Articular chondrocyte of knee joint (primary cell): ENCODE data around the gene C11orf54. TPM values are rescaled to one million over a fixed set of nuclear protein-coding genes. Genes with fewer than 3 reads are reported as not detected.
A peak's percentile ranks its signal among the peaks of the same experiment; 100 is the strongest.

ENCODE experiments used
- small RNA-seq: library from RNA; depleted of rRNA; stranded (forward); fragments of <200 nt; gene quantifications from one replicate; pipeline ENCODE3, GENCODE V24; 2012
- total RNA-seq: library from RNA; depleted of rRNA; stranded (reverse); fragments of >200 nt; gene quantifications from 2 replicates; pipeline ENCODE4 v1.2.3, GENCODE V29; 2012

Gene C11orf54
- total RNA-seq = 28.2 and 40.1 TPM in 2 replicates

GRCh38 chr11:93741094-93741881 lies at the start of gene C11orf54, which contains the start of gene TAF1D:
Gene C11orf54 (plus strand): TSS chr11:93741672. CDS start chr11:93747394, 5,722 bp downstream.
Gene TAF1D (minus strand): TSS chr11:93741495. CDS start chr11:93739304, 2,191 bp downstream.

GRCh38 chr11:93784145-93784934 lies 42.9 kb downstream of the C11orf54 start, which contains the start of gene MED17:
Gene MED17 (plus strand): TSS chr11:93784282. CDS start chr11:93784514, 232 bp downstream.

Small RNA genes lying within 50 kb of the gene (small RNA-seq; reads per million reads assigned to genes)
- gene RF00019 (not detected), gene RF00493 (2.7 reads per million, percentile 80 among the genes with 10 or more reads in this experiment), gene SCARNA9 (0.19 reads per million), gene SNORA1 (not detected), gene SNORA18 (not detected), gene SNORA25 (not detected), gene SNORA32 (not detected), gene SNORA40 (not detected), gene SNORA8 (not detected), gene SNORD5 (not detected), gene SNORD6 (2,982 reads per million, percentile 100 among the genes with 10 or more reads in this experiment)

Other genes with a start within 250 kb of the C11orf54 start
- gene SMCO4, start 198.3 kb upstream of the C11orf54 start, total RNA-seq = 12.2 and 15.0 TPM in 2 replicates
- gene CEP295, start 80.0 kb upstream of the C11orf54 start, total RNA-seq = 31.0 and 33.7 TPM in 2 replicates
- gene TAF1D, start 177 bp upstream of the C11orf54 start, total RNA-seq = 178 and 254 TPM in 2 replicates
- gene MED17, start 42.6 kb downstream of the C11orf54 start, total RNA-seq = 34.6 and 36.8 TPM in 2 replicates
- 0.39 and 0.86 TPM in 2 replicates for gene VSTM5, start 108.9 kb downstream of the C11orf54 start, total RNA-seq